Loucy (cell line): ENCODE measurements around the gene PLCL1.

Experiments
- H2AFZ ChIP-seq: fragments of 200-600 bp; sonication (generic); 2 replicates; pipeline ENCODE4 v1.6.0; 2016; ENCODE audit warnings: antibody characterized with exemption, mild to moderate bottlenecking, low read length, moderate library complexity
- H3F3A ChIP-seq: fragments of 200-600 bp; 2 replicates; pipeline ENCODE4 v1.6.0; 2016; ENCODE audit warnings: antibody characterized with exemption, low read depth, mild to moderate bottlenecking
- H3K27me3 ChIP-seq: fragments of 200-600 bp; sonication (generic); 2 replicates; pipeline ENCODE4 v1.6.1; 2014; ENCODE audit warnings: low read length, mild to moderate bottlenecking; ENCODE audit not compliant: insufficient read depth, poor library complexity, severe bottlenecking
- H3K36me3 ChIP-seq: fragments of 200-600 bp; sonication (generic); 2 replicates; pipeline ENCODE4 v1.6.1; 2016; ENCODE audit warnings: low read length; ENCODE audit not compliant: insufficient read depth
- H3K4me1 ChIP-seq: fragments of 200-600 bp; sonication (generic); 2 replicates; pipeline ENCODE4 v1.5.1; 2014; ENCODE audit warnings: low read length, mild to moderate bottlenecking; ENCODE audit not compliant: insufficient read depth, poor library complexity, severe bottlenecking
- H3K4me2 ChIP-seq: fragments of 200-600 bp; sonication (generic); 2 replicates; pipeline ENCODE4 v1.6.0; 2014; ENCODE audit warnings: antibody characterized with exemption, low read length, low read depth, mild to moderate bottlenecking; ENCODE audit not compliant: poor library complexity, severe bottlenecking
- H3K4me3 ChIP-seq: fragments of 200-600 bp; sonication (generic); 2 replicates; pipeline ENCODE4 v1.5.1; 2014; ENCODE audit warnings: low read length, mild to moderate bottlenecking, mixed read lengths; ENCODE audit not compliant: poor library complexity, severe bottlenecking
- H3K79me2 ChIP-seq: fragments of 200-600 bp; sonication (generic); 2 replicates; pipeline ENCODE4 v1.6.1; 2014; ENCODE audit warnings: low read length; ENCODE audit not compliant: insufficient read depth
- H3K9ac ChIP-seq: fragments of 200-600 bp; sonication (generic); 2 replicates; pipeline ENCODE4 v1.6.0; 2014; ENCODE audit warnings: mild to moderate bottlenecking, low read depth, low read length, moderate library complexity; ENCODE audit not compliant: poor library complexity, severe bottlenecking
- H3K9me2 ChIP-seq: fragments of 200-600 bp; sonication (generic); replicated peaks from 2 replicates; pipeline ENCODE4 v1.6.1; 2016; ENCODE audit warnings: low read depth, low read length, mixed read lengths
- H3K9me3 ChIP-seq: fragments of 200-600 bp; sonication (generic); 2 replicates; pipeline ENCODE4 v1.6.1; 2014; ENCODE audit warnings: mild to moderate bottlenecking, antibody characterized with exemption, low read length, low read depth; ENCODE audit not compliant: insufficient read depth
- H4K20me1 ChIP-seq: fragments of 200-600 bp; sonication (generic); 2 replicates; pipeline ENCODE4 v1.6.0; 2014; ENCODE audit warnings: antibody characterized with exemption, low read length, mild to moderate bottlenecking; ENCODE audit not compliant: insufficient read depth, poor library complexity, severe bottlenecking
- EZH2phosphoT487 ChIP-seq: fragments of 200-600 bp; IDR thresholded peaks from 2 replicates; pipeline ENCODE4 v1.6.1; 2018; ENCODE audit warnings: antibody characterized with exemption, mild to moderate bottlenecking, moderate library complexity, borderline replicate concordance
- TF ChIP-seq, protein P1 (sequence below): fragments of 200-600 bp; sonication (generic); conservative IDR thresholded peaks from 2 replicates; pipeline ENCODE4 v1.5.1; 2014; ENCODE audit warnings: mild to moderate bottlenecking, antibody characterized with exemption, low read length

The PLCL1 gene

DNA sequence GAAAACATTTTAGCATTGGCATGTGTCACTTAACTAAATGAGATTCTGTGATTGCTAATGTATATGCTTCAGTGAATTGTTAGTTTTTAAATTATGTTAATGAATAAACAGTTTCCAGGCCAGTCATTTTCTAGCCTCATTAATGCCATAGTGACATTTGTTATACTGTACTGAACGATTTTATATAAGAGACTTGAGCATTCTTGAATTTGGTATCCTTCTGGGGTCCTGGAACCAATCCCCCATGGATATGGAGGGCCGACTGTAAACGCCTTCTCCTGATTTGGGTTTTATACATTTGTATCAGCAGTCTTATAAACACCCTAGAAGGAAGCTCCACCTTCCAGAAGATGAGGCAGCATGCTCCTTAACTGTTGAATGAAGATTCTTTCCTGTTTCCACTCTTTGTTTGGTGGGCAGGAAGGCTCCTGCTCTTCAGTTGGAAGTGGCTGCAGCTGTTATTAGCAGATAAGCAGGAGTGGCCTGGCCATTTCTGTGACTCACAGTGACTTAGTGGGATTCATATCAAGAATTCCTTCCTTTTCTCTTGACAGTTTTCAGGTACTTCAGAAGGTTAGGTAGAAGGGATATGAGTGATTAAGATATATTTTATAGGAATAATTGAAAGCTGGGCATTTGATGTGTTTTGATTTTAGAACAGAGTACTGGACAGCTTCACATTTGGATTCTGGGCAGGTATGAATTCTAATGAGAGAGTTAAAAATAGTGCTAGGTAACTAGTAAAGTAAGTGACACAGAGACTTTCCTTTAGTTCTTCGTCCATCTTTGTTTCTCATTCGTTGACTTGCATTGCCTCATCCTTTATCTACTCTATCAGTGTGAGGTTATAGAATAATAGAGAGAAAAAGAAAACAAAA is 124.9 kb downstream of the PLCL1 start:
- H3K4me3 ChIP-seq, result no peak overlapping the region
- peaks cover 5% of the 10 kb centered on the region for H3K4me1 ChIP-seq
- no peaks in the 10 kb centered on the region for H3K27me3 ChIP-seq
- H3F3A ChIP-seq, result no peaks in the 10 kb centered on the region
- no peak overlapping the region for H3K4me2 ChIP-seq
- no peaks in the 10 kb centered on the region for H4K20me1 ChIP-seq
- H3K9ac ChIP-seq, result no peak overlapping the region
- no peaks in the 10 kb centered on the region for H3K79me2 ChIP-seq
- no peaks in the 10 kb centered on the region for H3K9me2 ChIP-seq
- TF ChIP-seq EZH2phosphoT487, result no peak
- TF ChIP-seq, protein P1, sequence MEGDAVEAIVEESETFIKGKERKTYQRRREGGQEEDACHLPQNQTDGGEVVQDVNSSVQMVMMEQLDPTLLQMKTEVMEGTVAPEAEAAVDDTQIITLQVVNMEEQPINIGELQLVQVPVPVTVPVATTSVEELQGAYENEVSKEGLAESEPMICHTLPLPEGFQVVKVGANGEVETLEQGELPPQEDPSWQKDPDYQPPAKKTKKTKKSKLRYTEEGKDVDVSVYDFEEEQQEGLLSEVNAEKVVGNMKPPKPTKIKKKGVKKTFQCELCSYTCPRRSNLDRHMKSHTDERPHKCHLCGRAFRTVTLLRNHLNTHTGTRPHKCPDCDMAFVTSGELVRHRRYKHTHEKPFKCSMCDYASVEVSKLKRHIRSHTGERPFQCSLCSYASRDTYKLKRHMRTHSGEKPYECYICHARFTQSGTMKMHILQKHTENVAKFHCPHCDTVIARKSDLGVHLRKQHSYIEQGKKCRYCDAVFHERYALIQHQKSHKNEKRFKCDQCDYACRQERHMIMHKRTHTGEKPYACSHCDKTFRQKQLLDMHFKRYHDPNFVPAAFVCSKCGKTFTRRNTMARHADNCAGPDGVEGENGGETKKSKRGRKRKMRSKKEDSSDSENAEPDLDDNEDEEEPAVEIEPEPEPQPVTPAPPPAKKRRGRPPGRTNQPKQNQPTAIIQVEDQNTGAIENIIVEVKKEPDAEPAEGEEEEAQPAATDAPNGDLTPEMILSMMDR, result no peak
- H2AFZ ChIP-seq, result no peak overlapping the region
- no peaks in the 10 kb centered on the region for H3K9me3 ChIP-seq
- no peaks in the 10 kb centered on the region for H3K36me3 ChIP-seq

DNA sequence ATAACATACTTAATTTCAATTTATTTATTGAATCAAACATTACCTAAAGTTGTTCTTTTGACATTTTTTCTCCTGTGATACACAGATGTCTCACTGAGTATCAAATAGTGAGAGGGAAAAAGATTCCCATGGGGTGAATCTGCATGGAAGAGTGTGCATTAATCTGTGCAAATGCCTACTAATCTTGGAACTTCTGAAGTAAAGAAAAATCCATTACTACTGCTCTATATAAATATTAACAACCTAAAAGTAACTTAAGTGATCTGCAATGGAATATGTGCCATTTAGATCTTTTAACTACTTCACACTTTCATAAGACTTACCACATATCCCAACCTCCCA is 125.5 kb downstream of the PLCL1 start:
- no peak overlapping the region for H3K4me3 ChIP-seq
- H3K4me1 ChIP-seq, result peaks cover 8% of the 10 kb centered on the region
- no peaks in the 10 kb centered on the region for H3K9me3 ChIP-seq
- H3K79me2 ChIP-seq, result no peaks in the 10 kb centered on the region
- TF ChIP-seq, protein P1, result no peak
- no peak for TF ChIP-seq EZH2phosphoT487
- no peaks in the 10 kb centered on the region for H3K9me2 ChIP-seq
- no peak overlapping the region for H3K4me2 ChIP-seq
- no peak overlapping the region for H3K9ac ChIP-seq
- no peaks in the 10 kb centered on the region for H4K20me1 ChIP-seq
- no peaks in the 10 kb centered on the region for H3K27me3 ChIP-seq
- no peaks in the 10 kb centered on the region for H3F3A ChIP-seq
- H3K36me3 ChIP-seq, result no peaks in the 10 kb centered on the region
- no peak overlapping the region for H2AFZ ChIP-seq

DNA sequence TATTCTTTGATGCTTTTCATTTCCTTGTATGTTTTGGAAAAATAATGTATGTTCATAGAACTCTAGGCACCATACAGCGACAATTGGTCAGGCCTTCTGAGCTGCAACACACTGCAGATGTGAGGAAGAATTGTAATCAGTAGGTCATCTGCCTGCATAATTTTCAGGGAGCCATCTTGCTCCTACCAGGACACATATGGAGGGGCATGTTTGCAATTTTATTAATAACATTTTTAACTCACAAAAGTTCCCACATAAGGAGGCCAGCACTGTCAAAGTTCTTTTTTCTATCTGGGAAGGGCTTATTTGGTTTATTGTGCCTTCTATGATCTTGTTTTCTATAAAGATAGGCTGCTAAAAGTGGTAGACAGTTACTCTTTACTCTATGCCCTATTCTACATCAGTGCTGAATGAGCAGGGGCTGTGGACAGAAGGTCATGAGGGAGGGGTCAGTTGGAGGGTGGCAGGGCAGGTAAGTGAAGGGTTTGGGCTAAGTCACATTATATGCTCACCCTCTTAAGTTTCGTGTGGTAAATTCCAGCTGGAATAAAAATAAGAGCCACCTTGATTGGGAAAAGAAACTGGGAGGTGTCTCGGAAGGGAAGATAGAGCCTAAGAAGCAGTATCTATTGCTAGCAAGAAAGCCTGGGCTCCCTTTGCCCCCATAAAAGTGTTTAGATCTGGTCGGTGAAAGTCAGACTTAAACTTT is 126.3 kb downstream of the PLCL1 start:
- H3K4me3 ChIP-seq, result no peak overlapping the region
- H3K9me3 ChIP-seq, result no peaks in the 10 kb centered on the region
- H3F3A ChIP-seq, result no peaks in the 10 kb centered on the region
- no peaks in the 10 kb centered on the region for H3K36me3 ChIP-seq
- peaks cover 8% of the 10 kb centered on the region for H3K4me1 ChIP-seq
- H3K9ac ChIP-seq, result no peak overlapping the region
- H2AFZ ChIP-seq, result no peak overlapping the region
- TF ChIP-seq EZH2phosphoT487, result no peak
- TF ChIP-seq, protein P1, result no peak
- no peaks in the 10 kb centered on the region for H3K79me2 ChIP-seq
- no peaks in the 10 kb centered on the region for H4K20me1 ChIP-seq
- H3K4me2 ChIP-seq, result no peak overlapping the region
- no peaks in the 10 kb centered on the region for H3K27me3 ChIP-seq
- no peaks in the 10 kb centered on the region for H3K9me2 ChIP-seq
